ENCODE results near the gene MAGI1. TPM values are rescaled to one million over a fixed set of nuclear protein-coding genes. Genes with fewer than 3 reads are reported as not detected.

MAGI1 gene
- polyA plus RNA-seq, 3 donors, result not detected

- no peaks in the 10 kb centered on the region for H3K27me3 Mint-ChIP-seq (ENCODE audit: low read depth in 3 of 3)
- no peaks in the 10 kb centered on the region for H3K9me3 Mint-ChIP-seq
- no peak for TF ChIP-seq CTCF (IDR thresholded peaks at IDR 0.05)
- no peaks in the 10 kb centered on the region for H3K36me3 ChIP-seq (replicated peaks in 1 of 2; ENCODE audit: control insufficient read depth in 1 of 2, insufficient read depth in 2 of 2, low read length in 2 of 2)
- no peak overlapping the region for H2AFZ ChIP-seq (ENCODE audit: insufficient read depth, low read depth, low read length, poor library complexity, severe bottlenecking)
- H3K27me3 ChIP-seq (ENCODE audit: control insufficient read depth in 2 of 2, insufficient read depth in 2 of 2, low read length in 2 of 2), result no peaks in the 10 kb centered on the region
- no CpG with 5 or more reads among the region's 3 CpGs for WGBS (ENCODE audit: insufficient coverage)
- H3K9me3 ChIP-seq (replicated peaks in 1 of 2; ENCODE audit: control insufficient read depth in 1 of 2, insufficient read depth in 1 of 2, low read length in 2 of 2), result no peaks in the 10 kb centered on the region
- no peaks in the 10 kb centered on the region for H3K4me1 Mint-ChIP-seq
- H3K4me2 ChIP-seq (replicated peaks; ENCODE audit: extremely low read depth, low read length, poor library complexity, severe bottlenecking), result no peak overlapping the region
- no peak overlapping the region for H3K27ac ChIP-seq (ENCODE audit: low read depth in 1 of 2, low read length in 2 of 2)
- H3K27ac Mint-ChIP-seq, result no peak overlapping the region
- H3K9ac ChIP-seq (ENCODE audit: insufficient read depth, low read length, poor library complexity, severe bottlenecking), result no peak overlapping the region
- H3K4me3 Mint-ChIP-seq, result no peak overlapping the region
- intact Hi-C loops (cut with micrococcal nuclease), result no loop called here
- DNase-seq, result no peak
- H4K20me1 ChIP-seq (ENCODE audit: insufficient read depth, low read length), result no peaks in the 10 kb centered on the region
- no peaks in the 10 kb centered on the region for H3K36me3 Mint-ChIP-seq
- H3K79me2 ChIP-seq (ENCODE audit: insufficient read depth, low read length), result no peaks in the 10 kb centered on the region
- no peak overlapping the region for H3K4me3 ChIP-seq (replicated peaks in 1 of 3; ENCODE audit: low read depth in 2 of 3, low read length in 3 of 3)
- H3K4me1 ChIP-seq (ENCODE audit: control insufficient read depth in 1 of 2, insufficient read depth in 2 of 2, low read length in 2 of 2), result no peaks in the 10 kb centered on the region
Observed at GRCh38 chr3:65758876-65759598, 279.7 kb downstream of the MAGI1 start.

GRCh38 chr3:65758438-65758837 is 280.3 kb downstream of the MAGI1 start:
- Mint-ChIP-seq H3K36me3 (no peaks in the 10 kb centered on the region), H3K4me3 (no peak overlapping the region), H3K4me1 (no peaks in the 10 kb centered on the region), H3K27ac (no peak overlapping the region), H3K27me3 (ENCODE audit: low read depth in 3 of 3) (no peaks in the 10 kb centered on the region), H3K9me3 (peaks cover 0 to 1% (median 0%) of the 10 kb centered on the region in 7 donors)
- no peak for TF ChIP-seq CTCF (IDR thresholded peaks at IDR 0.05)
- H3K36me3 ChIP-seq (replicated peaks in 1 of 2; ENCODE audit: control insufficient read depth in 1 of 2, insufficient read depth in 2 of 2, low read length in 2 of 2), result no peaks in the 10 kb centered on the region
- no peak for DNase-seq
- no peak overlapping the region for H2AFZ ChIP-seq (ENCODE audit: insufficient read depth, low read depth, low read length, poor library complexity, severe bottlenecking)
- H3K4me3 ChIP-seq (replicated peaks in 1 of 3; ENCODE audit: low read depth in 2 of 3, low read length in 3 of 3), result no peak overlapping the region
- no CpG with 5 or more reads among the region's 5 CpGs for WGBS (ENCODE audit: insufficient coverage)
- no peak overlapping the region for H3K9ac ChIP-seq (ENCODE audit: insufficient read depth, low read length, poor library complexity, severe bottlenecking)
- H4K20me1 ChIP-seq (ENCODE audit: insufficient read depth, low read length), result no peaks in the 10 kb centered on the region
- no peaks in the 10 kb centered on the region for H3K27me3 ChIP-seq (ENCODE audit: control insufficient read depth in 2 of 2, insufficient read depth in 2 of 2, low read length in 2 of 2)
- no peak overlapping the region for H3K4me2 ChIP-seq (replicated peaks; ENCODE audit: extremely low read depth, low read length, poor library complexity, severe bottlenecking)
- H3K27ac ChIP-seq (ENCODE audit: low read depth in 1 of 2, low read length in 2 of 2), result no peak overlapping the region
- H3K79me2 ChIP-seq (ENCODE audit: insufficient read depth, low read length), result no peaks in the 10 kb centered on the region
- intact Hi-C loops (cut with micrococcal nuclease), result no loop called here
- no peaks in the 10 kb centered on the region for H3K9me3 ChIP-seq (replicated peaks in 1 of 2; ENCODE audit: control insufficient read depth in 1 of 2, insufficient read depth in 1 of 2, low read length in 2 of 2)
- H3K4me1 ChIP-seq (ENCODE audit: control insufficient read depth in 1 of 2, insufficient read depth in 2 of 2, low read length in 2 of 2), result no peaks in the 10 kb centered on the region

Measured in CD14-positive monocyte (primary cell).